IMR-90 (cell line): Measurements from ENCODE around the gene CALY. TPM values are rescaled to one million over a fixed set of nuclear protein-coding genes. Genes with fewer than 3 reads are reported as not detected.

Source experiments
- ATAC-seq: fragments of 200-7000 bp; cut with Tn5 transposase; 2 replicates; pipeline ENCODE4 v1.9.1; 2020; ENCODE audit warnings: low read depth, mild to moderate bottlenecking, moderate library complexity
- BruUV-seq: library from RNA; stranded (reverse); fragments of 400-500 nt; replicated peaks from 2 replicates; lab custom pipeline; 2021; lab: Mats Ljungman, UMichigan
- CTCF ChIA-PET: fragments of 300-600 bp; formaldehyde crosslinking; extraction: SDS; loops from one replicate; lab custom pipeline; 2021; ENCODE audit warnings: antibody characterized with exemption; lab: Yijun Ruan, JAX
- POLR2A ChIA-PET: fragments of 300-600 bp; sonication (Branson Sonifier 250); formaldehyde crosslinking; loops from one replicate; lab custom pipeline; 2022; ENCODE audit warnings: antibody characterized with exemption; ENCODE audit not compliant: unreplicated experiment; lab: Charles Lee
- DNase-seq: peaks from one replicate; pipeline ENCODE4 v3.0.0; 2013
- H2AFZ ChIP-seq: replicated peaks from 2 replicates; pipeline ENCODE3; 2013; ENCODE audit warnings: low read length, mild to moderate bottlenecking; ENCODE audit not compliant: poor library complexity
- H2AK5ac ChIP-seq: 2 replicates; pipeline ENCODE4 v1.6.1; 2013; ENCODE audit warnings: low read depth, low read length, inconsistent platforms
- H2AK9ac ChIP-seq: replicated peaks from 2 replicates; pipeline ENCODE3; 2013; ENCODE audit warnings: mild to moderate bottlenecking, low read depth, low read length, moderate library complexity; ENCODE audit not compliant: poor library complexity
- H2BK120ac ChIP-seq: 2 replicates; pipeline ENCODE4 v1.6.1; 2013; ENCODE audit warnings: low read depth, low read length, inconsistent platforms
- H2BK15ac ChIP-seq: 3 replicates; pipeline ENCODE4 v1.6.1; 2013; ENCODE audit warnings: low read depth, low read length, inconsistent platforms
- H2BK20ac ChIP-seq: 2 replicates; pipeline ENCODE4 v1.6.1; 2013; ENCODE audit warnings: low read depth, mild to moderate bottlenecking, inconsistent platforms, low read length, moderate library complexity
- H2BK5ac ChIP-seq: 2 replicates; pipeline ENCODE4 v1.6.1; 2013; ENCODE audit warnings: mild to moderate bottlenecking, low read depth, low read length, inconsistent platforms; ENCODE audit not compliant: poor library complexity, severe bottlenecking
- H3K14ac ChIP-seq: replicated peaks from 2 replicates; pipeline ENCODE4 v1.6.1; 2013; ENCODE audit warnings: low read depth, low read length, inconsistent platforms
- H3K18ac ChIP-seq: 2 replicates; pipeline ENCODE4 v1.6.1; 2013; ENCODE audit warnings: low read depth, low read length, control low read depth
- H3K23ac ChIP-seq: 2 replicates; pipeline ENCODE4 v1.6.1; 2013; ENCODE audit warnings: low read depth, low read length, inconsistent platforms
- H3K27ac ChIP-seq: 2 replicates; pipeline ENCODE4 v1.5.1; 2013; ENCODE audit warnings: mild to moderate bottlenecking, control low read depth, low read length; ENCODE audit not compliant: insufficient read depth
- H3K27me3 ChIP-seq: 2 replicates; pipeline ENCODE4 v1.6.1; 2013; ENCODE audit warnings: low read length; ENCODE audit not compliant: control insufficient read depth, insufficient read depth
- H3K36me3 ChIP-seq: 2 replicates; pipeline ENCODE4 v1.6.1; 2013; ENCODE audit warnings: low read length, mixed read lengths; ENCODE audit not compliant: control insufficient read depth, insufficient read depth
- H3K4ac ChIP-seq: 2 replicates; pipeline ENCODE4 v1.6.1; 2013; ENCODE audit warnings: low read depth, low read length, inconsistent platforms
- H3K4me1 ChIP-seq: 2 replicates; pipeline ENCODE4 v1.6.1; 2013; ENCODE audit warnings: low read length, mixed read lengths; ENCODE audit not compliant: control insufficient read depth, insufficient read depth
- H3K4me2 ChIP-seq: 2 replicates; pipeline ENCODE4 v1.6.1; 2013; ENCODE audit warnings: low read depth, mild to moderate bottlenecking, control low read depth, low read length, moderate library complexity
- H3K4me3 ChIP-seq: 2 replicates; pipeline ENCODE4 v1.5.1; 2013; ENCODE audit warnings: low read depth, mild to moderate bottlenecking, control low read depth, low read length, moderate library complexity; ENCODE audit not compliant: insufficient read depth
- H3K56ac ChIP-seq: 2 replicates; pipeline ENCODE4 v1.6.1; 2013; ENCODE audit warnings: low read length, inconsistent platforms; ENCODE audit not compliant: insufficient read depth; ENCODE audit errors: extremely low read depth
- H3K79me1 ChIP-seq, 2 experiments: 2 replicates each; pipeline ENCODE4 v1.6.1; 2013; ENCODE audit warnings: low read length in 2 of 2, inconsistent platforms in 1 of 2, low read depth in 1 of 2
- H3K9ac ChIP-seq: 2 replicates; pipeline ENCODE4 v1.6.1; 2013; ENCODE audit warnings: low read depth, low read length, control low read depth
- H3K9me1 ChIP-seq: 2 replicates; pipeline ENCODE4 v1.6.1; 2013; ENCODE audit warnings: low read length, inconsistent platforms; ENCODE audit not compliant: insufficient read depth
- H3K9me3 ChIP-seq: 2 replicates; pipeline ENCODE4 v1.6.1; 2013; ENCODE audit warnings: low read length; ENCODE audit not compliant: control insufficient read depth, insufficient read depth
- H4K20me1 ChIP-seq: 2 replicates; pipeline ENCODE4 v1.6.1; 2013; ENCODE audit warnings: low read length, inconsistent platforms; ENCODE audit not compliant: insufficient read depth
- H4K5ac ChIP-seq: 2 replicates; pipeline ENCODE4 v1.6.1; 2013; ENCODE audit warnings: mild to moderate bottlenecking, low read depth, low read length, control low read depth
- H4K8ac ChIP-seq, 2 experiments: 2 replicates each; pipeline ENCODE4 v1.6.1; 2013; ENCODE audit warnings: low read depth in 2 of 2, low read length in 2 of 2, control low read depth in 1 of 2, inconsistent platforms in 1 of 2
- H4K91ac ChIP-seq: 2 replicates; pipeline ENCODE4 v1.6.1; 2013; ENCODE audit warnings: low read depth, low read length, inconsistent platforms; ENCODE audit not compliant: insufficient read depth
- BHLHE40 ChIP-seq: fragments of 150-350 bp; IDR thresholded peaks from 2 replicates; pipeline ENCODE4 v1.6.1; 2016; ENCODE audit warnings: mild to moderate bottlenecking, low read depth, low read length
- CEBPB ChIP-seq: IDR thresholded peaks from 2 replicates; pipeline ENCODE4 v1.6.1; 2012; ENCODE audit warnings: low read depth, low read length, improper control_type of control experiment
- CHD1 ChIP-seq: IDR thresholded peaks from 2 replicates; pipeline ENCODE4 v1.6.1; 2012; ENCODE audit warnings: low read depth, low read length, improper control_type of control experiment
- FOS ChIP-seq: fragments of 150-350 bp; IDR thresholded peaks from 2 replicates; pipeline ENCODE4 v1.6.1; 2016; ENCODE audit warnings: low read depth, low read length
- MAFK ChIP-seq: IDR thresholded peaks from 2 replicates; pipeline ENCODE4 v1.6.1; 2012; ENCODE audit warnings: low read depth, low read length, improper control_type of control experiment
- MAZ ChIP-seq: IDR thresholded peaks from 2 replicates; pipeline ENCODE4 v1.6.1; 2012; ENCODE audit warnings: low read depth, mild to moderate bottlenecking, low read length, improper control_type of control experiment, moderate library complexity, borderline replicate concordance
- MXI1 ChIP-seq: IDR thresholded peaks from 2 replicates; pipeline ENCODE4 v1.6.1; 2012; ENCODE audit warnings: low read depth, mild to moderate bottlenecking, low read length, moderate library complexity, borderline replicate concordance
- NFE2L2 ChIP-seq: fragments of 150-350 bp; IDR thresholded peaks from 2 replicates; pipeline ENCODE4 v1.6.1; 2016; ENCODE audit warnings: low read depth, mild to moderate bottlenecking, low read length
- POLR2A ChIP-seq: IDR thresholded peaks from 2 replicates; pipeline ENCODE4 v1.6.1; 2012; ENCODE audit warnings: mild to moderate bottlenecking, low read depth, low read length
- RAD21 ChIP-seq: IDR thresholded peaks from 2 replicates; pipeline ENCODE4 v1.6.1; 2012; ENCODE audit warnings: low read length, improper control_type of control experiment
- RCOR1 ChIP-seq: IDR thresholded peaks from 2 replicates; pipeline ENCODE4 v1.6.1; 2012; ENCODE audit warnings: mild to moderate bottlenecking, low read length, improper control_type of control experiment; ENCODE audit not compliant: insufficient replicate concordance
- RFX5 ChIP-seq: IDR thresholded peaks from 2 replicates; pipeline ENCODE4 v1.8.0; 2012; ENCODE audit warnings: low read depth, mild to moderate bottlenecking, low read length, moderate library complexity
- SMC3 ChIP-seq: fragments of 150-350 bp; IDR thresholded peaks from 2 replicates; pipeline ENCODE4 v1.6.1; 2016; ENCODE audit warnings: low read depth, mild to moderate bottlenecking, antibody characterized with exemption, low read length, moderate library complexity
- WGBS, 2 experiments: methylation state at CpG; one replicate each; pipeline versions ENCODE4 v1.1.5 to v1.1.7; 2013; ENCODE audit warnings: missing lambda C conversion rate in 2 of 2; ENCODE audit not compliant: insufficient read length in 1 of 2; ENCODE audit errors: extremely low coverage in 2 of 2; 5-methylcytosine and 5-hydroxymethylcytosine counted together
- dilution Hi-C: fragments of 300-500 bp; cut with HindIII; formaldehyde crosslinking; loops from one replicate; pipeline ENCODE4 v1.14.3; 2018; ENCODE audit warnings: low sequenced_read_pairs; ENCODE audit not compliant: unreplicated experiment
- in situ Hi-C: fragments of 300-500 bp; cut with MboI; formaldehyde crosslinking; loops from 3 replicates; pipeline ENCODE4 v1.14.3; 2019; ENCODE audit warnings: low sequenced_read_pairs, inconsistent platforms, mixed read lengths
- intact Hi-C: fragments of 100-400 bp; cut with micrococcal nuclease; formaldehyde crosslinking; loops from 2 replicates; pipeline ENCODE4 v1.10.0; 2022
- polyA plus RNA-seq, 3 experiments: library from polyadenylated mRNA; depleted of rRNA; stranded (reverse); fragments of >200 nt; gene quantifications; 2 replicates each; pipeline ENCODE4 v1.2.3, GENCODE V29; 2012; ENCODE audit warnings: low replicate concordance in 1 of 3
- total RNA-seq: library from RNA; depleted of rRNA; stranded (reverse); fragments of >200 nt; gene quantifications from 2 replicates; pipeline ENCODE4 v1.2.3, GENCODE V29; 2012
- TF ChIP-seq, protein P1 (sequence below): fragments of 150-350 bp; IDR thresholded peaks from 2 replicates; pipeline ENCODE4 v1.6.1; 2016; ENCODE audit warnings: low read depth, mild to moderate bottlenecking, low read length, moderate library complexity, borderline replicate concordance
- TF ChIP-seq, protein P2 (sequence below): conservative IDR thresholded peaks from 2 replicates; pipeline ENCODE4 v1.5.1; 2012; ENCODE audit warnings: mild to moderate bottlenecking, low read depth, low read length, improper control_type of control experiment
- TF ChIP-seq, protein P3 (sequence below): fragments of 150-350 bp; IDR thresholded peaks from 2 replicates; pipeline ENCODE4 v1.6.1; 2017; ENCODE audit warnings: mild to moderate bottlenecking, antibody characterized with exemption, low read length, low read depth

The CALY gene
- total and polyA plus RNA-seq, 2 of the 4 experiments (the other 2 are of a cell fraction), result 0.34 TPM; not detected in 1

DNA sequence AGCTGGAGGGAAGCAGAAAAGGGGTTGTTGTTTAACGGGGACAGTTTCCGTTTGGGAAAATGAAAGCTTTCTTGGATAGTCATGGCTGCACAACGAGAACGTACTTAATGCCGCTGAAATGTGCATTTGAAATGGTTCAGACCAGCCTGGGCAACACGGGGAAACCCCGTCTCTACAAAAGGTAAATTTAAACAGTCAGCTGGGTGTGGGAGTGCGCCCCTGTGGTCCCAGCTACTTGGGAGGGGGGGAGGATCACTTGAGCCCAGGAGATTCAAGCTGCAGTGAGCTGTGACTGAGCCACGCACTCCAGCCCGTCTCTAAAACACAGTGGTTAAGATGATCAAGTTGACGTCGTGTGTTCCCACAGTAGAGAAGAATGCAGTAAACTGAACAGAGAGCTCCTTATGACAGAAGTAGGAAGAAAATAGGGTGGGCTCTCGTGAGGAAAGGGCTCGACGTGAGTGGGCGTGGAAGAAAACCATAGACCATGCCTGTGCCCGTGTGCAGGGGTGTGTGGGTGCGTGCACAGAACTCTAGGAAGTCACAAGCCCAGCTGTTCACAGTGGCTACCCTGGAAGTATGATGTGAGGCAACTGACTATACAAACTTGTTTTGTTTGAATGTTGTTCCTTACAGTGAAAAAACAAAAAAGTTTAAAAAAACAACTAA lies 25.2 kb upstream of the CALY start:
- no peak overlapping the region for H2AFZ ChIP-seq
- no peak overlapping the region for H3K27ac ChIP-seq
- H4K20me1 ChIP-seq, result no peaks in the 10 kb centered on the region
- H2BK5ac ChIP-seq, result no peak overlapping the region
- H3K23ac ChIP-seq, result no peak overlapping the region
- no peaks in the 10 kb centered on the region; the same call in 1 of the 2 replicates for H3K9me1 ChIP-seq
- H3K18ac ChIP-seq, result no peak overlapping the region
- H3K14ac ChIP-seq, result no peak overlapping the region
- ATAC-seq, result no peak
- WGBS, 2 experiments, result 90% methylated on average over 10 of the region's 18 CpGs; no CpG with 5 or more reads in 1 of the 2 experiments
- H2BK15ac ChIP-seq, result no peak overlapping the region
- no peak overlapping the region for H4K8ac ChIP-seq
- dilution Hi-C loops, result no loop called here
- no peak overlapping the region for H2AK9ac ChIP-seq
- no peak overlapping the region for H3K4me3 ChIP-seq
- no peaks in the 10 kb centered on the region for H3K27me3 ChIP-seq
- no peak overlapping the region for H4K91ac ChIP-seq
- H3K4me1 ChIP-seq, result peaks cover 2% of the 10 kb centered on the region; the same call in 1 of the 2 replicates
- H3K36me3 ChIP-seq, result peaks cover 39% of the 10 kb centered on the region
- no peak overlapping the region for H3K56ac ChIP-seq
- no peak overlapping the region for H3K4me2 ChIP-seq
- in situ Hi-C loops, result no loop called here
- peaks cover under 1 to 4% of the 10 kb centered on the region in 2 experiments; a peak in 2 of 4 replicates for H3K79me1 ChIP-seq
- no peak overlapping the region for H2AK5ac ChIP-seq
- no peak overlapping the region for H4K5ac ChIP-seq
- ChIA-PET POLR2A (no interaction called here), CTCF (interaction anchor here (0.5 kb wide), 1 partner anchor 252 kb away, joined by 4 read pairs; no protein-coding TSS in a partner anchor)
- DNase-seq, result no peak
- no TSS peak for BruUV-seq
- H3K9ac ChIP-seq, result no peak overlapping the region
- H3K9me3 ChIP-seq, result no peaks in the 10 kb centered on the region
- no peak overlapping the region for H2BK20ac ChIP-seq
- intact Hi-C loops, result no loop called here
- no peak overlapping the region for H2BK120ac ChIP-seq
- no peak for TF ChIP-seq BHLHE40
- TF ChIP-seq MAFK, result no peak
- no peak for TF ChIP-seq CEBPB
- TF ChIP-seq SMC3, result no peak
- no peak for TF ChIP-seq POLR2A
- no peak for TF ChIP-seq NFE2L2
- TF ChIP-seq, protein P1, sequence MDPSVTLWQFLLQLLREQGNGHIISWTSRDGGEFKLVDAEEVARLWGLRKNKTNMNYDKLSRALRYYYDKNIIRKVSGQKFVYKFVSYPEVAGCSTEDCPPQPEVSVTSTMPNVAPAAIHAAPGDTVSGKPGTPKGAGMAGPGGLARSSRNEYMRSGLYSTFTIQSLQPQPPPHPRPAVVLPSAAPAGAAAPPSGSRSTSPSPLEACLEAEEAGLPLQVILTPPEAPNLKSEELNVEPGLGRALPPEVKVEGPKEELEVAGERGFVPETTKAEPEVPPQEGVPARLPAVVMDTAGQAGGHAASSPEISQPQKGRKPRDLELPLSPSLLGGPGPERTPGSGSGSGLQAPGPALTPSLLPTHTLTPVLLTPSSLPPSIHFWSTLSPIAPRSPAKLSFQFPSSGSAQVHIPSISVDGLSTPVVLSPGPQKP, result no peak
- no peak for TF ChIP-seq MAZ
- TF ChIP-seq RAD21, result no peak
- no peak for TF ChIP-seq CHD1
- TF ChIP-seq RCOR1, result no peak
- TF ChIP-seq, protein P2, sequence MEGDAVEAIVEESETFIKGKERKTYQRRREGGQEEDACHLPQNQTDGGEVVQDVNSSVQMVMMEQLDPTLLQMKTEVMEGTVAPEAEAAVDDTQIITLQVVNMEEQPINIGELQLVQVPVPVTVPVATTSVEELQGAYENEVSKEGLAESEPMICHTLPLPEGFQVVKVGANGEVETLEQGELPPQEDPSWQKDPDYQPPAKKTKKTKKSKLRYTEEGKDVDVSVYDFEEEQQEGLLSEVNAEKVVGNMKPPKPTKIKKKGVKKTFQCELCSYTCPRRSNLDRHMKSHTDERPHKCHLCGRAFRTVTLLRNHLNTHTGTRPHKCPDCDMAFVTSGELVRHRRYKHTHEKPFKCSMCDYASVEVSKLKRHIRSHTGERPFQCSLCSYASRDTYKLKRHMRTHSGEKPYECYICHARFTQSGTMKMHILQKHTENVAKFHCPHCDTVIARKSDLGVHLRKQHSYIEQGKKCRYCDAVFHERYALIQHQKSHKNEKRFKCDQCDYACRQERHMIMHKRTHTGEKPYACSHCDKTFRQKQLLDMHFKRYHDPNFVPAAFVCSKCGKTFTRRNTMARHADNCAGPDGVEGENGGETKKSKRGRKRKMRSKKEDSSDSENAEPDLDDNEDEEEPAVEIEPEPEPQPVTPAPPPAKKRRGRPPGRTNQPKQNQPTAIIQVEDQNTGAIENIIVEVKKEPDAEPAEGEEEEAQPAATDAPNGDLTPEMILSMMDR, result no peak
- TF ChIP-seq, protein P3, sequence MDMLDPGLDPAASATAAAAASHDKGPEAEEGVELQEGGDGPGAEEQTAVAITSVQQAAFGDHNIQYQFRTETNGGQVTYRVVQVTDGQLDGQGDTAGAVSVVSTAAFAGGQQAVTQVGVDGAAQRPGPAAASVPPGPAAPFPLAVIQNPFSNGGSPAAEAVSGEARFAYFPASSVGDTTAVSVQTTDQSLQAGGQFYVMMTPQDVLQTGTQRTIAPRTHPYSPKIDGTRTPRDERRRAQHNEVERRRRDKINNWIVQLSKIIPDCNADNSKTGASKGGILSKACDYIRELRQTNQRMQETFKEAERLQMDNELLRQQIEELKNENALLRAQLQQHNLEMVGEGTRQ, result no peak
- TF ChIP-seq RFX5, result no peak
- no peak for TF ChIP-seq FOS
- TF ChIP-seq MXI1, result no peak
- H3K4ac ChIP-seq, result no peak overlapping the region
